Ectodermal cell (in vitro differentiated cells): Measurements from ENCODE around the gene LTBP1.

Experiments
- H3K27ac ChIP-seq: 2 replicates; pipeline ENCODE4 v1.7.0; 2013; ENCODE audit warnings: mild to moderate bottlenecking, low read depth, low read length; ENCODE audit not compliant: insufficient read depth, poor library complexity, severe bottlenecking
- H3K27me3 ChIP-seq: 2 replicates; pipeline ENCODE4 v1.7.0; 2013; ENCODE audit warnings: mild to moderate bottlenecking, low read length; ENCODE audit not compliant: insufficient read depth, control insufficient read depth, poor library complexity, severe bottlenecking
- H3K36me3 ChIP-seq: one replicate; pipeline ENCODE4 v1.7.0; 2013; ENCODE audit warnings: low read length; ENCODE audit not compliant: control insufficient read depth, insufficient read depth
- H3K4me1 ChIP-seq: one replicate; pipeline ENCODE4 v1.7.0; 2013; ENCODE audit warnings: low read length; ENCODE audit not compliant: control insufficient read depth, insufficient read depth
- H3K4me3 ChIP-seq: 2 replicates; pipeline ENCODE4 v1.7.0; 2013; ENCODE audit warnings: low read depth, low read length, control low read depth; ENCODE audit not compliant: insufficient read depth
- H3K9me3 ChIP-seq: 2 replicates; pipeline ENCODE4 v1.7.0; 2013; ENCODE audit warnings: mild to moderate bottlenecking, low read length, moderate library complexity; ENCODE audit not compliant: control insufficient read depth
- WGBS, 2 experiments: methylation state at CpG; one replicate each; pipeline ENCODE4 v1.1.7; 2013; ENCODE audit warnings: missing lambda C conversion rate in 2 of 2; 5-methylcytosine and 5-hydroxymethylcytosine counted together

The LTBP1 gene

GRCh38 chr2:32986480-32986879 is 39.7 kb downstream of the LTBP1 start:
- 92 to 95% methylated on average over 4 of the region's 4 CpGs for WGBS, 2 experiments
- H3K4me1 ChIP-seq, result no peaks in the 10 kb centered on the region
- H3K36me3 ChIP-seq, result no peaks in the 10 kb centered on the region
- no peak overlapping the region for H3K4me3 ChIP-seq
- H3K27ac ChIP-seq, result no peak overlapping the region
- H3K27me3 ChIP-seq, result no peaks in the 10 kb centered on the region
- H3K9me3 ChIP-seq, result no peaks in the 10 kb centered on the region

- H3K9me3 ChIP-seq, result no peaks in the 10 kb centered on the region
- 95 to 100% methylated on average over 1 to 3 of the region's 3 CpGs for WGBS, 2 experiments
- H3K4me1 ChIP-seq, result no peaks in the 10 kb centered on the region
- no peak overlapping the region for H3K27ac ChIP-seq
- no peaks in the 10 kb centered on the region for H3K27me3 ChIP-seq
- no peaks in the 10 kb centered on the region for H3K36me3 ChIP-seq
- no peak overlapping the region for H3K4me3 ChIP-seq
Observed at GRCh38 chr2:32988525-32988924, 41.8 kb downstream of the LTBP1 start.

- no peaks in the 10 kb centered on the region for H3K36me3 ChIP-seq
- WGBS, 2 experiments, result 0% methylated on average over 1 of the region's 1 CpG
- no peaks in the 10 kb centered on the region for H3K9me3 ChIP-seq
- no peaks in the 10 kb centered on the region for H3K4me1 ChIP-seq
- H3K4me3 ChIP-seq, result no peak overlapping the region
- no peak overlapping the region for H3K27ac ChIP-seq
- no peaks in the 10 kb centered on the region for H3K27me3 ChIP-seq
Observed at GRCh38 chr2:32990556-32990955, 43.8 kb downstream of the LTBP1 start.

GRCh38 chr2:32991091-32991845 is 44.5 kb downstream of the LTBP1 start:
- Histone ChIP-seq H3K27ac (no peak overlapping the region), H3K36me3 (no peaks in the 10 kb centered on the region), H3K27me3 (no peaks in the 10 kb centered on the region), H3K4me1 (no peaks in the 10 kb centered on the region), H3K4me3 (no peak overlapping the region), H3K9me3 (no peaks in the 10 kb centered on the region)
- 77 to 83% methylated on average over 3 to 5 of the region's 6 CpGs for WGBS, 2 experiments

- Histone ChIP-seq H3K4me3 (no peak overlapping the region), H3K36me3 (no peaks in the 10 kb centered on the region), H3K4me1 (no peaks in the 10 kb centered on the region), H3K9me3 (no peaks in the 10 kb centered on the region), H3K27me3 (no peaks in the 10 kb centered on the region), H3K27ac (no peak overlapping the region)
- 87 to 88% methylated on average over 8 of the region's 8 CpGs for WGBS, 2 experiments
Observed at GRCh38 chr2:32993005-32993539, 46.3 kb downstream of the LTBP1 start.

GRCh38 chr2:32997705-32998104 is 51.0 kb downstream of the LTBP1 start:
- Histone ChIP-seq H3K4me1 (no peaks in the 10 kb centered on the region), H3K36me3 (no peaks in the 10 kb centered on the region), H3K27me3 (no peaks in the 10 kb centered on the region), H3K27ac (no peak overlapping the region), H3K9me3 (no peaks in the 10 kb centered on the region), H3K4me3 (no peak overlapping the region)
- WGBS, 2 experiments, result 94 to 98% methylated on average over 2 of the region's 2 CpGs

GRCh38 chr2:33000986-33001385 is 54.2 kb downstream of the LTBP1 start:
- no peak overlapping the region for H3K27ac ChIP-seq
- no peaks in the 10 kb centered on the region for H3K27me3 ChIP-seq
- H3K9me3 ChIP-seq, result no peaks in the 10 kb centered on the region
- H3K4me3 ChIP-seq, result no peak overlapping the region
- WGBS, 2 experiments, result 60 to 64% methylated on average over 3 of the region's 3 CpGs
- H3K36me3 ChIP-seq, result no peaks in the 10 kb centered on the region
- no peaks in the 10 kb centered on the region for H3K4me1 ChIP-seq

- H3K27ac ChIP-seq, result no peak overlapping the region
- H3K4me1 ChIP-seq, result no peaks in the 10 kb centered on the region
- H3K36me3 ChIP-seq, result no peaks in the 10 kb centered on the region
- no peak overlapping the region for H3K4me3 ChIP-seq
- no peaks in the 10 kb centered on the region for H3K27me3 ChIP-seq
- no peaks in the 10 kb centered on the region for H3K9me3 ChIP-seq
- 100% methylated on average over 1 of the region's 1 CpG for WGBS, 2 experiments
Observed at GRCh38 chr2:33001823-33002222, 55.1 kb downstream of the LTBP1 start.

GRCh38 chr2:33002863-33003262 is 56.1 kb downstream of the LTBP1 start:
- no peak overlapping the region for H3K4me3 ChIP-seq
- no peak overlapping the region for H3K27ac ChIP-seq
- no peaks in the 10 kb centered on the region for H3K4me1 ChIP-seq
- H3K36me3 ChIP-seq, result no peaks in the 10 kb centered on the region
- no peaks in the 10 kb centered on the region for H3K9me3 ChIP-seq
- no peaks in the 10 kb centered on the region for H3K27me3 ChIP-seq
- 90 to 92% methylated on average over 11 of the region's 11 CpGs for WGBS, 2 experiments

GRCh38 chr2:33005057-33005456 is 58.3 kb downstream of the LTBP1 start:
- Histone ChIP-seq H3K27me3 (no peaks in the 10 kb centered on the region), H3K4me3 (no peak overlapping the region)

More at GRCh38 chr2:33005057-33005456, 58.3 kb downstream of the LTBP1 start:
- no peaks in the 10 kb centered on the region for H3K4me1 ChIP-seq
- H3K9me3 ChIP-seq, result no peaks in the 10 kb centered on the region
- 98 to 99% methylated on average over 2 of the region's 2 CpGs for WGBS, 2 experiments
- H3K36me3 ChIP-seq, result no peaks in the 10 kb centered on the region
- H3K27ac ChIP-seq, result no peak overlapping the region
